Measurements from ENCODE around the gene INPP5K.
"Not testable (repeated sequence)": the region's sequence is repeated elsewhere in the genome, so short reads cannot be mapped to it uniquely, and the experiment has no call there.

INPP5K gene

DNA sequence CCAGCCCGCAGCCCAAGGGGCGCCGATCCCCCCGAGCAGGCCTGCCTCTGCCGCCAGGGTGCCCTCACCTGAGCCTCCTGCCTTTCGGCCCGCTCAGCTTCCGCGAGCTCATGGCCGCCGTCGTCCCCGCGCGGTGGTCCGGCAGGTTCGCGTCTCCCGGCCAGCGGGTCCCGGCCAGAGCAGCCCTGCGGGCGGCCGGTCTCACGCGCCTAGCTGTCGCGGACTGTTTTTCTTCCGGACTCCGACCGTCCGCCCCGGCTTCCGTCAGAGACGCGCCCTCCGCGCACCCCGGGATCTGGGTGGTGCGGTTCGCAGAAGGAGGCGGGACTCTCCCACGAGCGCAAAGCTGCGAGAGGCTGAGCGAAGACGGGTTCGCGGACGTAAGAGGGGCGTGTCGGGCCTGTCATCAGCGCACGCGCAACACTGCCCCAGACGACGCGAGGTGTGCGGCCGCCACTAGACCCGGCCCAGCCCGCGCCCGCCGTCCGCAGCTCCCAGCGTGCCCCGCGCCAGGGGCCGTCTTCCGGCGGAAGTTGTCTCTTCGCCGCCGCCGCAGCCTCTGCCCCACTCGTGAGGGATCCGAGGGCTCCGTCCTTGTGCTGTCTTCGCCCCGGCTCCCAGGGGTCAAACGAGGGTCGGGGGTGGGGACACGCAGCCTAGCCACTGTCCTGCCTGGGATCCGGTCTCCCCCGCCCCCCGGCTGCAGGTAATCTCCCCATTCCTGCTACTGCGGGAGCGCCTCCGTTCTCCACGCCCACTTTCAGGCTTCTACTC lies at the start of gene INPP5K:
TSS of gene INPP5K (minus strand) at position 225 of the 774 bp plus-strand sequence. CDS start at position 112, 113 bp downstream.
- intact Hi-C loops (cut with DNase I), result loop anchor here (2.0 kb wide), 2 partner anchors 60 to 150 kb away; partner anchors contain the start of gene CRK
- DNase-seq, result peak; percentile 96 to 100 (median 99)

DNA sequence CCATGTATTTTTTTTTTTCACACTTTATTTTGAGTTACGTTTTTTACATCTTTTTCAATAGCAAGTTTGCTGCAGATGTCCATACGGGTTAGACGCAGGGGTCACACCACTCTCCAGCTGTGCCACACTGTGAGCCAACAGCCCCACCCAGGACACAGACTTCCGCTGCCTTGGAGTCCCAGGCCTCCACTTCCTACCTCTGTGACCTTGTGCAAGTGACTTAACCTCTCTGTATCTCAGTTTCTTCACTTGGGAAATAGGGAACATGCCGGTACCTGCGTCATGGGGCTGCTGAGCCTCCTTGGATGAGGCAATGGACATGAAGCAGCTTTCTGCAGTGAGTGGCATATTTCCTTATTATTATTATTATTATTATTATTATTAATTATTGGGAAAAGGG lies 49.5 kb upstream of the INPP5K start:
- intact Hi-C loops (cut with DNase I), result no loop called here
- DNase-seq, result no peak

DNA sequence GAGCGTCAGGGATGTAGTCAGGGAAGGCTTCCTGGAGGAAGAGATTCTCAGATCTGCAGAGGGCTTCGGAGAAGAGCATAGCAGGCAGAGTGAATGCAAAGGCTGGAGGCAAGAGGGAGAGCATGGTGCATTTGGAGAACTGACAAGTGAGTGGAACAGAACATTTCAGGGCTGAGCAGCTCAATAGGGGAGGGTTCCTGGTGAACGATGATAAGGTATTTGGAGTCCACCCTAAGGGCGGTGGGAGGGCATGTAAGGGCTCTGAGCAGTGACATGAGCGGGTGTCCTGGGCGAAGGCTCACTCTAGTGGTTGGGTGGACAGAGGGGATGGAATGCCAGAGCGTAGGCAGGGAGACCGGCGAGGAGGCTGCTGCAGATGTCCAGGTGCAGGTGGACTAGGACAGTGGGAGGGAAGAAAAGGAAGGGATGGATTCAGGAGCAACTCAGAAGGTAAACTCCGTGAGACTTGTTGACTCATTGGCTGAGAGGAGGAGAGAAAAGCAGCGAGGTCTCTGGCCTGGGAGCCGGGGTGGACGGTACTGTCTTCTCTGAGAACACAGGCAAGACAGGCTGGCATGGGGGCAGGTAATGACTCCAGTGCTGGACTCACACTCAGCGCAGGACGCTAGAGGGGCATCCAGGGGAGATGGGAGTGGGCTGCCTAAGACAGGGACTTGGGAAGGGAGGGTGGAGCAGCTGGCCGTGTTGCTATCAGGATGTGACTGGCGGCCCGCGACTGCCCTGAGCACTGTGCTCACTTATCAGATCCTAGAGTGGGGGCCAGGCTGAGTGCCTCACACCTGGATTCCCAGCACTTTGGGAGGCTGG lies 47.6 kb upstream of the INPP5K start:
- no peak for DNase-seq
- intact Hi-C loops (cut with DNase I), result no loop called here

DNA sequence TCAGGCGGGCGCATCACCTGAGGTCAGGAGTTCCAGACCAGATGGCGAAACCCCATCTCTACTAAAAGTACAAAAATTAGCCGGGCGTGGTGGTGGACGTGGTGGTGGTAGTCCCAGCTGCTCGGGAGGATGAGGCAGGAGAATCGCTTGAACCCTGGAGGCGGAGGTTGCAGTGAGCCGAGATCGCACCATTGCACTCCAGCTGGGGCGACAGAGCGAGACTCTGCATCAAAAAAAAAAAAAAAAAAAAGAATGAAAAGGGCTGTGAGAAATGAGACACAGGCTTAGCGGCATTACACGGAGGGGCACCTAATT lies 47.0 kb upstream of the INPP5K start:
- DNase-seq; intact Hi-C loops (cut with DNase I): not testable (repeated sequence)

DNA sequence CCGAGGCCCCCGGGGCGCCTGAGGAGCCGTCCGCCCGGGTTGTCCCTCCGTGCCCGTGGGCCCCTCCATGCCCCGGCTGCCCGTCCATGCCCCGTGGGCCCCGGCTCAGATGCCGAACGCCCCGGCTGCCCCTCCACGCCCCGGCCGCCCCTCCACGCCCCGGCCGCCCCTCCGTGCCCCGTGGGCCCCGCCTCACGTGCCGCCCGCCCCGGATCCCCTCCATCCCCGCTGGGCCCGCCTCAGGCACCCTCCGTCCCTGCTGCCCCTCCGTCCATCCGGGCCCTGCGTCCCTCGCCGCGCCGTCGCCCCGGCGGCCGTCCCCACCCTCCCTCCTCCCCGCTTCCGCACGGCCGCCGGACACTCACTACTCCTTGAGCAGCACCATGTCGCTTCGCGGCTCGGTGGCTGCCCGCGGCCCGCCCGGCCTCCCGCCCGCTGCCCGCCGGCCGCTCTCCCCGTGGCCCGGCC lies 45.8 kb upstream of the INPP5K start:
- peak in 13 of 42 donors; percentile 14 to 53 (median 35) for DNase-seq
- intact Hi-C loops (cut with DNase I), result no loop called here

DNA sequence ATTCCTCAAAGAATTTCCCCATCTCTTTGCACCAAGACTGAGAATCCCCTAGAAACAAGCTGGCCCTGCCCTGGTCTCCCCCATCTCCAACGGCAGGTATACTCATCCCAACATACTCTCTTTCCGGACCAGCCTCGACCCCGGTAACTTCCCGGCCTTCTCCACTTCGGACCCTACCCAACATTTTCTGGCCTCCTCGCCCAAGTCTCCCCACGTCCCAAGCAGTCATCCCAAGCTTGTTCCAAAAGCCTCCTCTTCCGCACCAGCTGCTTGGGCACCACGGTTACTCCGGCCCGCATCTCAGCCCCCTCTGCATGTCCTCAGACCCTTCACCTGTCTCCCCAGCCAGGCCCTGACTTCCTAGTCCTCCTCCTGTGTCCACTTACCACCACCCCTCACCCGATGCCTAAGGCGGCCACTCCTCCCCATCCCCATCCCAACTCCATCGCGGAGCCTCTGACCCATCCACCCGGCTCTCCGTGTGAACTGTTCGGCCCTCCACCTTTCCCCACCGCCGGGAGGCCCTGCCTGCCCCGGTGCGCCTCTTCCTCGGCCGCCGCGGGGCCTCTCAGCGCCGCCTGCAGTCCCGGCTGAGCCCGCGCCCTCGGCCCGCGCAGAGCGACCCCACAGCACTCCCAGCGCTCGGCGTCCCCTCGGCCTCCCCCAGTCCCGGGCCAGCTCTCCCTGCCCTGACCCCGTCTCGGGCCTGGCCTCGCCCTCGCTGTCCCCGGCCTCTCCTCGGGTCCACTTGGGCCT lies 45.2 kb upstream of the INPP5K start:
- peak in 11 of 42 donors; percentile 14 to 55 (median 38) for DNase-seq
- intact Hi-C loops (cut with DNase I), result no loop called here

DNA sequence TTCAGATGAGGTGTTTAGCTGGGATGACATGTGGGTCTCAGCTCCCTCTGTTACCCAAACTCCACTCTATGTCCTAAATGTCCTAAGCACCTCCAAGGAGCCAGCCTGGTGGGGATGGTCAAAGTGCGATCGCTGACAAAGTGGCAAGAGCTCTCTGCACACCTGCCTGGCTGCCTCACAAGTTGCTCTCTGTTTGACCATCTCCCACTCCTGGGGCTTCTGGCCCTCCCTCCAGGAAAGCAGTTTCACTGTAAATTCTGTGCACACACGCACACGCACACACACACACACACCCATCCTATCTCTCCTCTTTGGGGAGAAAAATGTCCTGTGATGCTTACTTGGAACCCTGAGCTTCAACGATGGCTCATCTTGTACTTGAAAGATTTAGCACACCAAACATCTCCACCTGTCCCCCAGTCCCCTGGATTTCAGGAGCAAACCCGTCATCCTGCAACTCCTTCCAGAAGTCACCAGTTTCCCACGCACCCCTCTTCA lies 44.5 kb upstream of the INPP5K start:
- intact Hi-C loops (cut with DNase I), result no loop called here

DNA sequence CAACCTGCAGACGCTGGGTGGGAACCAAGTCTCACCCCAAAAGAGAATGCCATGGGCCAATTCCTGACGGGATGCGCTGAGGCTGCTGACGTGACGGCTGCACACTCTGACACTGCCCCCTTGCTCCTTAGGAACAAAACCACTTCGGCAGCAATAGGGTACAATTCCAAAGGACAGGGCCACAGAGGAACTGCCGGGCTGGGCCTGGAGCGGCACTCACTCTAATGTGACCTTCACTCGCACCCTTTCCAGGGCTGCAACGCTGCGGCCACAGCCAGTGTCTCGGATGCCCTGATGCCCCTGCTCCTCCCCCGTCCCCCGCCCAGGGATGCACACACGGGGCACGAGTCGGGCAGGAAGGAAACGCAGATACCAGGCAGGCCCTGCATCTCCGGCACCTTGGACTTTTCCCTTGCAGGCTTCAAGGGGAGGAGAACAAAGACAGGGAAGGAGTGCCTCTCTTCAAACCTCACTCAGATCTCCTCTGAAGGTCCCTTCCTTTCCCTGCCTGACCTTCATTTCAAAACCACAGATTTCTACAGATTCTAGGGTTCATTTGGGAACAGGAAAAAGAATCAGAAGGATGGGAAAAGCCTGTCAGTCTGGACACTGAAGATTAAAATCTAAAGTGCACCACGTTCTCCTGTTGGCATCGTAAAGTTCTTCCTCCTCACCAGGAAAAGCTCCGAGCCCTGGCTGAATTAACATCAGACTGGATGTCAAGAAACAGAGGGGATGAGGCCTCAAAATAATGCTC lies 43.9 kb upstream of the INPP5K start:
- intact Hi-C loops (cut with DNase I), result no loop called here
- DNase-seq, result no peak

More for the DNA sequence above, 44.5 kb upstream of the INPP5K start:
- no peak for DNase-seq

DNA sequence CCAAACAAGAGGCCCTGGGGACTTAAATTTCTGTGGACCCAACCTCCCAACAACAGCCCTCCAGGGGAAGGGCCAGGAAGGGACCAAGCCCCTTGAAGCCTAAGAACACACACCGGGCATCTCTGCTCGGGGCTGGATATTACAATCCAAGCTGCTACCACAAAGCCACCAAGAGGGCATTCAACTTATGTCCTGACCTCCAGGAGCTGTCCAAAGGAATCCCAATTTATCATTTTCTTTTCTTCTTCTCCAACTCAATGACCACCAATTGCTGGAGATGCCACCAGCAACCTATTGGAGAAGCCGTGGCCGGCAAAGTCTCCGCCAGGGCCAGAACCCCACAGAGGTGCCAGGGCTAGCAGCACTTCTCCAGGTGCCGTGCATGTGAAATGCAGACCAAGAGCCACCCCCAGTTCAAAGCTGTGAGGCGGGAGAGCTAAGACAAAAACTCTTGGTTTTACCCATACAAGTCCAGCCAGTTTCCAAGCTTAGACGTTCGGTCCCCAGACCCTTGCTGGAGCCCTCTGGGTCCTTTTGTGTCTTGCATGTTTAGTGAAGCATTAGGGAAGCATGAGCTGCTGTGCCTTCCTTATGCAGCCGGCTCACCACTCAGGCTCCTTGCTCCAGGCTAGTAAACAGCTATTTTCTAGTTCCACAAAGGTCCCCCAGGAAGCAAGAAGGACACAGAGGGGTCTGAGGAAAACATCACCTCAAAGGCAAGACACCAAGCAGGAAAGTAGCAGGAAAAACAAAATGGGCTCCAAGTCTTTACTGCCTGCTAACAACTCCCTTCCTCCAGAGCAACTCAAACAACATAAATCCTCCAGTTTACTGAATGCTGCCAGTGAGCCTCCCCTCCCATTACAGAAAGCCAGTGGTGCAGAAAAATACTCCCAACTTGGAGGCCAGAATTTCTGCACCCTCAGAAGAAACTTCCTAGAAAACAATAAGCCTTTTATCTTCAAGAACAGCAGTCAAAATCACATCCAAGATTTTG lies 42.9 kb upstream of the INPP5K start:
- DNase-seq, result no peak
- intact Hi-C loops (cut with DNase I), result no loop called here

DNA sequence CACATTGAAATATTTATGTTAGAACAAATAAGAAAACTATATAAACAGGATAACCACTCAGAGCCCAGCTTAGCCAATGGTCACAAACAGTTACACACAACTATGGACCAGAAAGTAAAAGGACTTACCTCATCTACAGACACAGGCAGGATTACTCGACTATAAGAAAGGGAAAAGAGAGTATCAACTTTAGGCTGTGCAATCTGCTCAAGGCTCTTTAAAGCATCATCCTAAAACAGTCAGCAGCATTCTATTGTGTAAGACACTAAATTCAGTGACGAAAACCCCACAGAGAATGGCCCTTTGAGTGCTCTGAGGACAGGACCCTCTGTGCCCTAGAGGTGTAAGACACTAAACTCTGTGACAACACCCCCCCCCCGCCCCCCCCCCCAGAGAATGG lies 42.0 kb upstream of the INPP5K start:
- DNase-seq, result no peak
- intact Hi-C loops (cut with DNase I), result no loop called here

DNA sequence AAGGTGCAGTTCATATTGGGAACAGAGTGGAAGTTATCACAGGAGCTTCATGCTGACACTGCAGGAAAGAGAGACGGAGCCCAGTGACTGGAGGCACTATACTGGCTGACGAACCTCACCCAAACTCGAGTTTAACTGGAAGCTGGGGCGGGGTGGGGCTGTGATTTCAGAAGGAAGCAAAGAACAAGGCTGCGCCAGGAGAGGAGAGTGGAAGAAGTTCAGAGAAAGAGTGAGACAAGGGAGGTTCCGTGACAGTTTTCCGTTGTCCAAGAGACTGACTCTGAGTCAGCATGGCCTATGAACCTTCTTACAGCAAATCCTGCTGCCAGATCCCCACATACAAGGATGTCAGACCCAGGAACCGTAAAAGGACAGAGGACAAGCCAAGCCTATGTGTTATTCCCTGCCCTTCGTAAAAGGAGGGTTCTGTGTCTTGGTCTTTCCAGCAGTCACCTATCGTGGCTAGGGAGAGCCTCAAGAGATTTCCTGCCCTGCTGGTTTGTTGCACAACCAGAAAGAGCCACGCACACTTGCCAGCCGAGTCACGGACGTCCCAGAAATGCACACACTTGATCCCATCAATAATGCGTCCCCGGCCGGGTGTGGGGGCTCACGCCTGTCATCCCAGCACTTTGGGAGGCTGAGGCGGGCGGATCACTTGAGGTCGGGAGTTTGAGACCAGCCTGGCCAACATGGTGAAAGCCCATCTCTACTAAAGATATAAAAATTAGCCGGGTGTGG lies 41.1 kb upstream of the INPP5K start:
- intact Hi-C loops (cut with DNase I), result no loop called here
- DNase-seq, result no peak

DNA sequence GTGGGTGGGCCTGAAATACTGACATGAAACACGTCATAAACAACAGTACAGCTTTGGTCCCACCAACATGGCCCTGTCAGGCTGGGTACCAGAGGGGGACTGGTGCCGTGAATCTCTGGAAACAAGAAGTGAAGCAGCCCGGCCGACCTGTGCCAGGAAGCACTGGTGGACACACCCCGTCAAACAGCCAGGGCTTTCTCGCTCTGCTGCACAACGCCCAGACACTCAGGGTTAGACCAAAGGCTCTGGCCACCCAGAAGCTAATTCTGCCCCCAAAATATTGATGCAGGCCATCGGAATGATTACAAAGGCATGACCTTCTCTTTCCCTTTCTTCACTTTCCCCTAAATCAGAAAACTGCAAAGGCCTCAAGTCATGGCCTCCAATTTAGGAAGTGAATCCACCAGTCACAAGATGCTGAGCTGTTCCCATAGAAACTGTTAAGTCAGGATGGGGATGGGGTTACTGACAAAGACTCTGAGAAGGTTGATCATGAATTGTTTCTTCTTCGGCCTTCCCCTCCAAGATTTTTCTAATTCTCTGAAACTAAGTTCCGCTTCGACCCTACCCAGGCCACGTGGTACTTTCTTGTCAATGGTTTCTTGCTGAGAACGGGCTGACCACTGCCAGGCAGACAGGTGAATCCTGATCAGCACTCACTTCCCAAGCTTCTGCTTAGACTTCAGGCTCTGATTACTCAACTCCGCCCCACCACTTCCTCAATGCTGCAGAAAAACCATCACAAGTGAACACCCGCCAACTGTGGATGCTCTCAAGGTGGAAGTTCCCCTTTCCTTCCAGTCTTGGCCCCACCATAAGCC lies 39.4 kb upstream of the INPP5K start:
- intact Hi-C loops (cut with DNase I), result no loop called here
- peak in 14 of 42 donors; percentile 21 to 60 (median 42) for DNase-seq

DNA sequence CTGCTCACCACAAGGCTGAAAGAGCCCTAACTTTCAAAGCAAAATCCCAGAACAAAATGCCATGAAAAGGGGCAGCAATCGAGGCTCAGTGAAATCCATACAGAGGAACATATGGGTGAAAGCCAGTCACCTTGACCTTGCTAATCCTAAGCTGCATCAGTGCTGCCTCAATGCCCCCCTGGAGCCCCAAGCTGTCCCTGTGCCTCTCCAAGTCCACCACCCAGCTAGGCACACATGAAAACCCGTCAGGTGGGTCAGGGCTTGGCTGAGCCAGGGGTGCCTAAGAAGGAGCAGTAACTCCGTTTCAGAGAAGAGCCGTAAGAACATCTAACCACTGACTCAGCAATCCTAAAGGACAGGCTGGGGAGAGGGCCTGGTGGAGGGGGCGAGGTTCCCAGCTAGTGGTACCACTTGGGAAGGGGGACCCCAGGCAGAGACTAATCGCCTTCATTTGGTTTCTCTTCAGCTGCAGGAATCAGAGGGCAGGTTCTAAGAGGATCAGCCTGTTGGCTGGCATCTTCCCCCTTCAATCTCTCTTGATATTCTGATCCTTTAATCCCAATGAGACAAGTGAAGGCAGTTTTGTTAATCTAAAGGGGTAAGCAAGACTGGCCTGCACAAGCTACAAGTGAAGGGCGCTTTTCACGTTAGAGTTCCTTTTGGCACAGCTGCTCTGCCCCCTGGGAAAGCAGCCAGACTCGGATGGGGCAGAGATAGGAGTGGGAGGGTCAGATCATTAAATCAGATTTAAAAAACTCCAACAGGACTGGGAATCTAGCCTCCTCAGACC lies 38.5 kb upstream of the INPP5K start:
- intact Hi-C loops (cut with DNase I), result no loop called here
- DNase-seq, result no peak

DNA sequence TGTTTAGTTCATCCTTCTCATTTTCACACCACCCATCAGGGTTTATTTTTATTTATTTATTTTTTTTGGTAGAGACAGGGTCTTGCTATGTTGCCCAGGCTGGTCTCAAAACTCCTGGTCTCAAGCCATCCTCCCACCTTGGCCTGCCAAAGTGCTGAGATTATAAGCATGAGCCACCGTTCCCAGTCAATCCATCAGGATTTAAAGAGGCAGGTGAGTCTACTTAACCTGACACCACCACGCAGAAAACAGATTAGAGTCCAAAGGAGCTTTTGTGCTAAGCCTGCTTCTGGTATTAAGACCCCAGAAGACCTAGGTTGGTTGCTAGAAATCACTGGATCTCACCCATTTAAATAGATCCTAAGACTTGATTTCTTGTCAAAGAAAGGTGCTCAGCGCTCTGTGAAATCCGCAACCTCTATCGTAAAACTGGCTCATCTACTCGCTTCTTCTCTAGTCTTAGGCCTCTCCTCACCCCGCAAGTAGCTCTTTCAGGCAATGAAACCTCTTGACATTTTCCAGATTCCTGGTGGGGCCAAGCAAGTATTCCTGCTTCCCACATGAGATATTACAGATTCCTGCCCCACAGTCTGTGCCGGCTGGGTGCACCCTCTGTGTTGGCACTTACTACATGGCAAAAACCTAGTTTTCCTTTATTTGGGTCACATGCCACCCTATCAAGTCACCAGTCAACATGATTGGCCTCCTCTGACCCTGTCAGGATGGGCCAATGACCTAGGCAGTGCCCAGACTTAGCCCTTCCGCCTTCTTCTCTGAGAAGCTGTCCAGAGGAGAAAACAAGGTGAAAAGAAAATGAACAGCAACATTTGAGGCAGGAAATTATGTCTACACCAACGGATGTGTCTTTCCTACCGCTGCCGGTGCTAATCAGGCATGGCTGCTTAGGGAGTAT lies 37.2 kb upstream of the INPP5K start:
- intact Hi-C loops (cut with DNase I), result no loop called here
- DNase-seq, result no peak
